HG03469 (cell line): ENCODE results near the gene TRIP11.

Experiments used
- ATAC-seq: cut with Tn5 transposase; IDR thresholded peaks from one replicate; pipeline ENCODE4 v1.9.1; 2021; ENCODE audit warnings: mild to moderate bottlenecking, moderate library complexity, moderate number of reproducible peaks; ENCODE audit not compliant: unreplicated experiment

The TRIP11 gene

DNA sequence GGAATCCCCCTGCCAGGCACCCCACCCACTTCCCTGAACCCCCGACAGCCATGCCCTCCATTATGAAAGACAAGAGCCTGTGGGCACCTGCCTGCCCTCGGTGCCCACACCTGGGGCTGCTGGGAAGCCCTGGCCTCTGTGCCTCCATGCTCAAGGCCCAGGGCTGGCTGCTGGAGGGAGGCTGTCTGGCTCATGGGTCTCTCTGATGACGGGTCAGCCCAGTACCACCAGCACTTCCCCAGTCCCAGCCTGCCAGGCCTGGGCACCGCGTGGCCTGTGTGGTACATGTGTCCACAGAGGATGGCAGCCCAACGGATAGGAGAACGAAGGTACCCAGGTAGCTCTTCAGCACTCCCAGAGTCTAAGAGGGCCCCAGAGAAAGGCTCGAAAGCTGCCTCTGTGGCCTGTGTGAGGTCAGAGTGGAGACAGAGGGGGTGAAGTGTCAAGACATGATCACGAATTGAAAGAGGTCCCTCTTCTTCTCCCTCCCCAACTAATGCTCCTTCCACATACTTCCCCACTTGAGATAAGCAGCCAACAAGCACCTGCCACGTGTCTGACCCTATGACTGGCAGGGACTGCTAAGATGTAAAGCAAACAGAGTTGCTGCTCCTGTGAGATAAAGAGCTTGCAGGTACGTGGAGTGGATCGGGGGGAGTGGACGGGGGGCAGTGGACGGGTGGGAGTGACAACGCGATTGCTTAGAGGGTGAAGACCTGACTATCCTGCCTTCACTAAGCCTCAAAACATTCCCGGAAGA lies 113.5 kb downstream of the TRIP11 start:
- no peak for ATAC-seq

DNA sequence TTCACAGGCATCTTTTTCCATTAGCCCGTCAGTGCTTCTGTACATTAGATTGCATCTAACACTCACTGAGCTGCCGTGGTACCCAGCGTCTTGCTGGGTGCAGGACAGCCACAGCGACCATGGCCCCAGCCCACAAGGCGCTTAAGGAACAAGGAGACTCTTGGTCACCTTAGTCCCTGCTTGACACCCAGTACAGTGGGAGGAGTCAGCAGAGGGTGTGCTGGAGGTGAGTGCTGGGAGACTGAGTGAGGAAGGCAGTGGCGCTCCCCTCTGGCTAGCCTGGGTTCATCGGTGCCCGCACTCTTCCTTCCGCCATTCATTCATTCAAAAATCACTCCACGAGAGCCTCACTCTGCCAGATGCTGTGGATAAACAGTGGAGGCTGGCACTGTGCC lies 114.1 kb downstream of the TRIP11 start:
- no peak for ATAC-seq

GRCh38 chr14:91925001-91925726 lies 114.7 kb downstream of the TRIP11 start:
- ATAC-seq, result no peak

- ATAC-seq, result no peak
Measured at GRCh38 chr14:91920526-91920925, 119.3 kb downstream of the TRIP11 start.

GRCh38 chr14:91919814-91920213 lies 120.0 kb downstream of the TRIP11 start:
- no peak for ATAC-seq

DNA sequence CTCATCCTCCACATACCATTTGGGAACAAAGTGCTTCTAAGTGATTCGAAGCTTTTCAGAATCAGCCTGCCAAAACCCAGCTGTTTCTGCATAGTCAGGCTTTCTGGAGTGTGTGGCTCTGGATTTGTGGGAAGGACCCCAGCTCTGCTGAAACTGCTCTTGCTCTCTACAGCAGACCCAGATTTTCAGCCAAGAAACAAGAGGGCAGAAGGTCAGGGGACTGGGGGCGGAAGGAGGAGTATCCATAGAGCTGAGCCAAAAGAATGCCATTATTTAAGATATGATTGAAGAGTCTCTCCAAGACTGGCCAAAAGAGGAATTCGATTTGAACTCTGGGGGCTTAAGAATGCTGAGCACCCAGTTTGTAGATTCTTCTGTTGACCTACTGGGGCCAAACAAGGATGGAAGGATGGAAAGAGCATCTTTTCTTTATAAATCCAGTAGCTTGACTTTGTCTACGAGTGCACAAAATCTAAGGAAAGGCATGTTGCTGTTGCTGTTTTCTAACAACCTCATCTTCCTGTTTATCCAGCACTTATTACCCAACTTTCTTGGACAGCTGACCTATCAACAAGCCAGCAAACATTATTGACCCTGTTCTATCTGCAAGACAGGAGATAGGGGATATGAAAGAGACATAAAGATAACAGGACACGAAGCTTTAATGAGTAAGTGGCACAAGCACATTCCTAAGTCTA lies 121.5 kb downstream of the TRIP11 start:
- no peak for ATAC-seq
